ENCODE measurements around the gene RRP9. TPM values are rescaled to one million over a fixed set of nuclear protein-coding genes. Genes with fewer than 3 reads are reported as not detected.

The RRP9 gene
- total RNA-seq, 1 donor from 2014 or later, result 12.9 TPM

DNA sequence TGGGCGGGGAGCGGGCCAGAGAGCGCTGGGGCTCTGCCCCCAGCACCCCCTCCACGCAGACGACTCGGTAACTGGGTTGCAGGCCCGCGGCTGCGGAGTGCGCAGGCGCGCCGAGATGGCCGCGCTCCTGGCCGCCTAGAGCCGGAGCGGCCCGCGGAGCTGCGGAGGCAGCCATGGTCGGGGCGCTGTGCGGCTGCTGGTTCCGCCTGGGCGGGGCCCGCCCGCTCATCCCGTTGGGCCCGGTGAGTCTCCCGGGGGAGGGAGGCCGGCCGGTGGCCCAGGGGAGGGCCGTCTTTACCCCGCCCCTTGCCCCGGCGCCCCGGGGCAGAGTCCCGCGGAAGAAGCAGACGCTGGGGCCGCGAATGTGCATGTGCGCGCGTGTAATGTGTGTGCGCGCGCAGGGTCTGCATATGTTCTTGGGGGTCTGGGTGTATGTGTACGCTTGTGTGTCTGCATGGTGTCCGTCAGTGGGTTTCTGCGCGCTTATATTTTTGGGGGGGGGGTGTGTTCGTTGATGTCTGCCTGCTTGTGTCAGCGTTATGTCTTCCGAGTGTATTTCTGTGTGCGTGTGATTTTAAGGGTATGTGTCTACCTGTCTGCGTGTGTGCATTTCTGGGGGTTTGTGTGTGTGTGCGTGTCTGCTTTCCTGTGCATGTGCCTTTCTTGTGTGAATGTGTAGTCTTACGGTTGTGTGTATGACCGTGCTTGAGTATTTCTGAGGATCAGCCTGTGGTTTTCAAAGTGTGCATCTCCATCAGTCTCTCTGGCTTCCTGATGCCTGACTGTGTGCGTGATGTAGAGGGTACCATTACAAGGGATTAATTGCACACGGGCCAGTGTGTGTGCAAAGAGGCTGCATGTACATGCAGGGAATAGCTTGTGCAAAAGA is 33.5 kb upstream of the RRP9 start, which contains the start of gene ABHD14A:
Gene ABHD14A, plus strand, starts transcription at position 102 of the 889 bp plus-strand sequence. Its CDS starts 72 bp downstream, at position 174.
- intact Hi-C loops (cut with DNase I), result no loop called here
- peak; percentile 81 for ATAC-seq

GRCh38 chr3:51974277-51974962 is 32.7 kb upstream of the RRP9 start:
- intact Hi-C loops (cut with DNase I), result no loop called here
- peak; percentile 71 for DNase-seq (ENCODE audit: low spot score)
- ATAC-seq, result peak; percentile 31

More for the DNA sequence above, 33.5 kb upstream of the RRP9 start, which contains the start of gene ABHD14A:
- DNase-seq (ENCODE audit: low spot score), result peak; percentile 81

- no peak for DNase-seq (ENCODE audit: low spot score)
- intact Hi-C loops (cut with DNase I), result no loop called here
- no peak for ATAC-seq
Measured at GRCh38 chr3:51971350-51971749, 29.6 kb upstream of the RRP9 start.

DNA sequence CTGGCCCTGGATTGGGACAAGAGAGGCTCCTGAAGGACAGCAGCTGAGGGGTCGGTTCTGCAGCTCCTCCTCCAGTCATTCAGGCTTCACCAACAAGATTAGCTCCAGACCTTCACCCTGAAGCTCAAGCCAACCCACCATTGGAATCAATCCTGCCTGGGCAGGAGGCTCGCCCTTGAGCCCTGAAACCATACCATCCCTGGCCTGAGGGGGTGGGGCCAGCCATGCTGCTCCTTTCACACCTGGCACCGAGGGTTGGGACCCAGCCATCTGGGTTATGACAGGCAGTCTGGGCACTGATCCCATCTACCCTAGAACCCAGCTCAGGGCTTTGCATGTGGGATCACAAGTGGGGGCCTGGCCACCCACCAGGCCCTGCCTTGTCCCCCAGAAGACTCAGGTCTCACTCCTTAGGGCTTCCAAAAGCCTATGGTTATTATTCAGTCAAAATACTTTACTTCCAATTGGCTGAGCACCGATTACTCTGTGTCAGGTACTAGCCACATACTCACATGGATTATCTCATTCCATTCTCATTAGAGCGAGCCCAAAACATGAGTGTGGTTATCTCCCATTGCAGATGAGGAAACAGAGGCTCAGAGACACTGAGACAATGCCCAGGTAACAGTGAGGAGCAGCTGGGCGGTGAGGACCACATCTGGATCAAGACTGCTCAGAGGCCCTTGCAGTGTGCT is 29.0 kb upstream of the RRP9 start:
- ATAC-seq (no peak), DNase-seq (ENCODE audit: low spot score) (no peak)
- intact Hi-C loops (cut with DNase I), result no loop called here

GRCh38 chr3:51969841-51970240 is 28.1 kb upstream of the RRP9 start:
- intact Hi-C loops (cut with DNase I), result no loop called here
- ATAC-seq (no peak), DNase-seq (ENCODE audit: low spot score) (no peak)

GRCh38 chr3:51968883-51969678 is 27.4 kb upstream of the RRP9 start:
- no peak for ATAC-seq
- intact Hi-C loops (cut with DNase I), result no loop called here
- DNase-seq (ENCODE audit: low spot score), result no peak

- intact Hi-C loops (cut with DNase I), result no loop called here
- no peak for DNase-seq (ENCODE audit: low spot score)
Measured at GRCh38 chr3:51968170-51968775, 26.6 kb upstream of the RRP9 start.

GRCh38 chr3:51967384-51968169 is 25.9 kb upstream of the RRP9 start, which contains the start of gene PCBP4:
TSS of gene PCBP4 (minus strand) at chr3:51967454. CDS start at chr3:51961240, 6,214 bp downstream.
- intact Hi-C loops (cut with DNase I), result no loop called here
- DNase-seq (ENCODE audit: low spot score), result peak; percentile 85
- peak; percentile 63 for ATAC-seq

More at GRCh38 chr3:51968170-51968775, 26.6 kb upstream of the RRP9 start:
- ATAC-seq, result peak; percentile 2

- intact Hi-C loops (cut with DNase I), result no loop called here
- ATAC-seq, result peak; percentile 1
Measured at GRCh38 chr3:51966922-51967383, 25.2 kb upstream of the RRP9 start.

GRCh38 chr3:51966486-51966885 is 24.8 kb upstream of the RRP9 start:
- intact Hi-C loops (cut with DNase I), result no loop called here
- ATAC-seq (peak; percentile 2), DNase-seq (ENCODE audit: low spot score) (no peak)

More at GRCh38 chr3:51966922-51967383, 25.2 kb upstream of the RRP9 start:
- no peak for DNase-seq (ENCODE audit: low spot score)

DNA sequence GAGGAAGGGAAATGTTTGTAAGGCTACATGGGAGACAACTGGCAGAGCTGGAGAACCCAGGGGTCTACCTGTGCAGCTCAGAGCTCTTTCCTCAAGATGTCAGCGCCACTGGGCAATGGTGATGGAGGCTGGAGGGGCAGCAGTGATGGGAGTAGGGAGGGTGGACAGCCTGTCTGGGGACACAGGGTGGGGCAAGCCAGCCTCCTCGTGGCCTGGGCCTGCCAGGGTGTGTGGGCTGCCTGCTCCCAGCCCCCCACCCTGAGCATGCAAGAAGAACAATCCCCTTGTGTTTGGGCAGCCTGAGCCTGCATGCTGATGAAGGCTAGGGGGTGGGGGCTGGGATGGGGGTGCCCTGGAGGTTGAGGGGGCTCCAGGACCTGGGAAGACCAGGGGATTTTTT is 24.3 kb upstream of the RRP9 start:
- DNase-seq (ENCODE audit: low spot score), result no peak
- intact Hi-C loops (cut with DNase I), result no loop called here
- ATAC-seq, result peak; percentile 45

GRCh38 chr3:51964521-51964920 is 22.8 kb upstream of the RRP9 start:
- ATAC-seq, result no peak
- DNase-seq (ENCODE audit: low spot score), result no peak
- intact Hi-C loops (cut with DNase I), result no loop called here

GRCh38 chr3:51963951-51964451 is 22.3 kb upstream of the RRP9 start:
- DNase-seq (ENCODE audit: low spot score) (no peak), ATAC-seq (no peak)
- intact Hi-C loops (cut with DNase I), result no loop called here

GRCh38 chr3:51962854-51963530 is 21.3 kb upstream of the RRP9 start:
- DNase-seq (ENCODE audit: low spot score), result no peak
- ATAC-seq, result peak; percentile 3
- intact Hi-C loops (cut with DNase I), result no loop called here

DNA sequence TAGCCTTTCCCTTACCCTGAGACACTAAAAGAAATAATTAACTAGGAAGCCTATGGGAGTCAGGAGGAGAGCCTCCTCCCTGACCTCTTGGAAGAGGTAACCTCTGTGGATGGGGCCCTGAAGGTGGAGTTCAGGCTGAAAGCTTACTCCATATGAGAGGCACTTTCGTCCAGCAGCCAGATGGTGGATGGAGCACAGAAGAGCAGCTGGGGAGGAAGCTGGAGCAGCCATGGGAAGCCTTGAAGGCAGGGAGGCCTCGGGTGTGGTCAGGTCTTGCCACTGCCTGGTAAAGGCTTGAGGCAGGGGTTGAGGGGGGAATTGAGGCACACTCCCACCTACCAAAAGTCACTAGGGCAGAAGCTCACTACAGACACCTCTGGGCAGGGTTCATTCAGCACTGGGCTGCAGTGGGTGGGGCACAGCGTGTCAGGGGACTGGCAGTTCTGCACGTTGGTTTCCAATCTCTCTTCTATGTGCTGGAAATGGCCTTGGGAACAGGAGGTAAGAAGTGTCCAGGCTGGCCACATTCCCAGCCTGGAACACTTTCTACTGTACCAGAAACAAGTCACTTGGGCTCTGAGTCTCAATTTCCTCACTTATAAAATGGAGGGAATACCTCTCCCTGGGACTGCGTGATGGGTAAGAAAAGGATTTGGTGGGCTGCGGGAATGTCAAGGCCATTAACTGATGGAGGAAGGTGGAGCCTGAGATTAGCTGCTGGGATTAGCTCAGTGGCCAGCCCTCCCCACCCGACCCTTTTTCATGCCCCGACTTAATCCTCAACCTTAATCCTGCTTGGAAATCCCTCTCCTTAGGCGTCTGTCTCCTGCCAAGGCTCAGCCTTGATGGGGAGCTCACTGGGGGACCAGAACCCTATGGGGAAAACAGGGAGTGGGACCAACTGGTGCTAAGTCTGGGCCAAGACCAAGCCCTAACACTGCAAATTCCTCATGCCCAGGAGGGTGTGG is 20.2 kb upstream of the RRP9 start:
- ATAC-seq (no peak), DNase-seq (ENCODE audit: low spot score) (no peak)
- intact Hi-C loops (cut with DNase I), result no loop called here

Data from sciatic nerve (tissue), 2 donors.